Mesenchymal stem cell (in vitro differentiated cells and primary cell): ENCODE results near the gene IKZF1.

Source experiments
- DNase-seq: peaks from one replicate; pipeline ENCODE4 v3.0.0-alpha.2; 2013
- H2AFZ ChIP-seq: one replicate; pipeline ENCODE4 v1.6.1; 2013; ENCODE audit warnings: low read depth, mild to moderate bottlenecking, control low read depth, inconsistent platforms, low read length, moderate library complexity
- H2AK5ac ChIP-seq: 2 replicates; pipeline ENCODE4 v1.6.1; 2013; ENCODE audit warnings: low read length, moderate library complexity, mild to moderate bottlenecking, inconsistent platforms; ENCODE audit not compliant: severe bottlenecking
- H2BK120ac ChIP-seq: one replicate; pipeline ENCODE4 v1.6.1; 2013; ENCODE audit warnings: low read depth, mild to moderate bottlenecking, inconsistent platforms, low read length, moderate library complexity
- H2BK12ac ChIP-seq, 2 experiments: one replicate each; pipeline ENCODE4 v1.6.1; 2013; ENCODE audit warnings: inconsistent platforms in 2 of 2, low read length in 2 of 2, mild to moderate bottlenecking in 2 of 2, moderate library complexity in 2 of 2, control low read depth in 1 of 2
- H2BK15ac ChIP-seq: one replicate; pipeline ENCODE4 v1.6.1; 2013; ENCODE audit warnings: mild to moderate bottlenecking, low read depth, inconsistent platforms; ENCODE audit not compliant: poor library complexity, severe bottlenecking
- H2BK5ac ChIP-seq: 2 replicates; pipeline ENCODE4 v1.6.1; 2013; ENCODE audit warnings: low read depth, mild to moderate bottlenecking, low read length, control low read depth, inconsistent platforms; ENCODE audit not compliant: poor library complexity, severe bottlenecking
- H3K14ac ChIP-seq, 2 experiments: one replicate each; pipeline ENCODE4 v1.6.1; 2013; ENCODE audit warnings: inconsistent platforms in 2 of 2, low read length in 2 of 2, control low read depth in 1 of 2, mild to moderate bottlenecking in 1 of 2, moderate library complexity in 1 of 2
- H3K18ac ChIP-seq, 2 experiments: one replicate each; pipeline ENCODE4 v1.6.1; 2013; ENCODE audit warnings: inconsistent platforms in 2 of 2, low read length in 2 of 2, control low read depth in 1 of 2, low read depth in 1 of 2, mild to moderate bottlenecking in 1 of 2
- H3K23ac ChIP-seq, 2 experiments: one replicate each; pipeline ENCODE4 v1.6.1; 2013; ENCODE audit warnings: inconsistent platforms in 2 of 2, low read length in 2 of 2, mild to moderate bottlenecking in 2 of 2, moderate library complexity in 2 of 2, control low read depth in 1 of 2
- H3K27ac ChIP-seq: 2 replicates; pipeline ENCODE4 v1.5.1; 2013; ENCODE audit warnings: mild to moderate bottlenecking, moderate library complexity, low read length, control low read depth, inconsistent platforms; ENCODE audit not compliant: poor library complexity, severe bottlenecking
- H3K27me3 ChIP-seq, 2 experiments: 2 replicates each; pipeline versions ENCODE4 v1.6.1 to v1.7.0; 2013; ENCODE audit warnings: low read length in 2 of 2, mild to moderate bottlenecking in 2 of 2, moderate library complexity in 2 of 2, control low read depth in 1 of 2, inconsistent platforms in 1 of 2; ENCODE audit not compliant: control insufficient read depth in 1 of 2, insufficient read depth in 1 of 2
- H3K36me3 ChIP-seq, 2 experiments: 2 replicates each; pipeline versions ENCODE4 v1.6.1 to v1.7.0; 2013; ENCODE audit warnings: low read length in 2 of 2, control low read depth in 1 of 2, inconsistent platforms in 1 of 2, low read depth in 1 of 2, mild to moderate bottlenecking in 1 of 2; ENCODE audit not compliant: insufficient read depth in 2 of 2, control insufficient read depth in 1 of 2
- H3K4ac ChIP-seq, 2 experiments: one replicate each; pipeline ENCODE4 v1.6.1; 2013; ENCODE audit warnings: inconsistent platforms in 2 of 2, low read length in 2 of 2, mild to moderate bottlenecking in 2 of 2, moderate library complexity in 2 of 2, control low read depth in 1 of 2, low read depth in 1 of 2
- H3K4me1 ChIP-seq: 2 replicates; pipeline ENCODE4 v1.6.1; 2013; ENCODE audit warnings: low read depth, low read length, control low read depth; ENCODE audit not compliant: control insufficient read depth, insufficient read depth
- H3K4me2 ChIP-seq: 2 replicates; pipeline ENCODE4 v1.6.1; 2013; ENCODE audit warnings: low read length, mild to moderate bottlenecking, inconsistent platforms; ENCODE audit not compliant: poor library complexity, severe bottlenecking
- H3K4me3 ChIP-seq, 2 experiments: 2 replicates each; pipeline versions ENCODE4 v1.5.1 to v1.7.0; 2013; ENCODE audit warnings: low read length in 2 of 2, mild to moderate bottlenecking in 2 of 2, control low read depth in 1 of 2, low read depth in 1 of 2; ENCODE audit not compliant: insufficient read depth in 1 of 2
- H3K79me1 ChIP-seq: replicated peaks from 2 replicates; pipeline ENCODE4 v1.6.1; 2013; ENCODE audit warnings: mild to moderate bottlenecking, control low read depth, low read length, inconsistent platforms; ENCODE audit not compliant: poor library complexity, severe bottlenecking
- H3K9ac ChIP-seq: 2 replicates; pipeline ENCODE4 v1.7.0; 2013; ENCODE audit warnings: mild to moderate bottlenecking, low read length, moderate library complexity
- H3K9me3 ChIP-seq: 2 replicates; pipeline ENCODE4 v1.7.0; 2013; ENCODE audit warnings: mild to moderate bottlenecking, low read length; ENCODE audit not compliant: control insufficient read depth
- H4K8ac ChIP-seq: one replicate; pipeline ENCODE4 v1.6.1; 2013; ENCODE audit warnings: inconsistent platforms, mild to moderate bottlenecking, low read length, moderate library complexity
- H4K91ac ChIP-seq: one replicate; pipeline ENCODE4 v1.6.1; 2013; ENCODE audit warnings: mild to moderate bottlenecking, low read length, inconsistent platforms
- WGBS: methylation state at CpG from one replicate; pipeline ENCODE4 v1.1.7; 2013; ENCODE audit warnings: mixed read lengths; 5-methylcytosine and 5-hydroxymethylcytosine counted together

Gene IKZF1

DNA sequence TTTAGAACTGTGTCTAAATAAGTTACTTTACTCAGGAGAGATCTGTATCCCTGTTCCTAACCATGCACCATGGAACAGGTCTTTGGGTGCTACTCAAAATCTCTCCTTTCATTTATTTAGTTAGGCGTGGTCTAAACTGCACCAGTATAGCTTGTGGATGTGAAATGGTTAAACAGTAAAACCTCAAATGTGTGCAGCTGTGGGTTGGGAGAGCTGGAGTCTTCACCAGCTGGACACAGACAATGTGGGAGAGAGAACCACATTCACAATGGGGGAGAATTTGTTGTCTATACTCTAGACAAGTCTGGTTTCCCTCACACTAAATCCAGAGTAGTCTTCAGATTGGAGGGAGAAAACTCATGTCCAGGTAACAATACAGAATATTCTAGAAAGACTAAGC is 31.2 kb upstream of the IKZF1 start:
- Histone ChIP-seq H3K4ac (no peak overlapping the region), H3K14ac (no peak overlapping the region), H3K4me2 (no peak overlapping the region), H4K8ac (no peak overlapping the region), H3K4me1 (no peaks in the 10 kb centered on the region), H2BK120ac (no peak overlapping the region), H3K18ac (no peak overlapping the region), H2AK5ac (no peak overlapping the region), H3K9ac (no peak overlapping the region), H3K27ac (no peak overlapping the region), H3K79me1 (no peaks in the 10 kb centered on the region), H2BK5ac (no peak overlapping the region), H2AFZ (no peak overlapping the region), H3K27me3 (peaks cover 0 to 5% of the 10 kb centered on the region in 2 experiments), H3K4me3 (no peak overlapping the region), H4K91ac (no peak overlapping the region), H3K9me3 (no peaks in the 10 kb centered on the region), H2BK12ac (no peak overlapping the region), H3K36me3 (no peaks in the 10 kb centered on the region), H2BK15ac (no peak overlapping the region), H3K23ac (no peak overlapping the region)
- WGBS: 75% methylated on average over 1 of the region's 1 CpG
- no peak for DNase-seq

DNA sequence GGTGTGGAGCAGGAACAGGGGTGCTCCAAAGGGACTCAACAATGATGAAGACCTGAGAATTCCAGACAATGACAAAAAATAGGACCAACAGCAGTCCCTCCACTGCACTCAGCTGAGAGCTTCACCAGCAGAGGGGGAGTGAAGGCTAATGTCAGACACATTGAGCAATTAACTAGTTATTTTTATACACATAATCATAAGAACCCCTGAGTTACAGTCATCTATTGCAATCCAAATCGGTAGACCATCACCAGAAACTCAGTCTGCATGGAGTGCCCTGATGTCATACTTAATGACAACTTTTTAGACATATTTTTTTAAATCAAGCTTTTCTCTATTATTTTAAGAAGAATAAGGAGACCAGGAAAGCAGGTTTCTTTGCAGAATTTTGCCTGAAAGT is 30.6 kb upstream of the IKZF1 start:
- no peak overlapping the region for H3K4me2 ChIP-seq
- H3K18ac ChIP-seq: no peak overlapping the region
- no peak overlapping the region for H2BK5ac ChIP-seq
- no peak overlapping the region for H4K91ac ChIP-seq
- H3K14ac ChIP-seq: no peak overlapping the region
- no peak overlapping the region for H2BK12ac ChIP-seq
- no peak for DNase-seq
- H3K9ac ChIP-seq: no peak overlapping the region
- no peak overlapping the region for H3K27ac ChIP-seq
- H3K4ac ChIP-seq: no peak overlapping the region
- H2BK15ac ChIP-seq: no peak overlapping the region
- H2BK120ac ChIP-seq: no peak overlapping the region
- no peak overlapping the region for H2AK5ac ChIP-seq
- H3K4me1 ChIP-seq: no peaks in the 10 kb centered on the region
- no peaks in the 10 kb centered on the region for H3K36me3 ChIP-seq
- no peaks in the 10 kb centered on the region for H3K9me3 ChIP-seq
- H3K4me3 ChIP-seq: no peak overlapping the region
- WGBS: 88% methylated on average over 1 of the region's 1 CpG
- H3K23ac ChIP-seq: no peak overlapping the region
- H4K8ac ChIP-seq: no peak overlapping the region
- H3K27me3 ChIP-seq: peaks cover 0 to 5% of the 10 kb centered on the region in 2 experiments
- H2AFZ ChIP-seq: no peak overlapping the region
- H3K79me1 ChIP-seq: no peaks in the 10 kb centered on the region

DNA sequence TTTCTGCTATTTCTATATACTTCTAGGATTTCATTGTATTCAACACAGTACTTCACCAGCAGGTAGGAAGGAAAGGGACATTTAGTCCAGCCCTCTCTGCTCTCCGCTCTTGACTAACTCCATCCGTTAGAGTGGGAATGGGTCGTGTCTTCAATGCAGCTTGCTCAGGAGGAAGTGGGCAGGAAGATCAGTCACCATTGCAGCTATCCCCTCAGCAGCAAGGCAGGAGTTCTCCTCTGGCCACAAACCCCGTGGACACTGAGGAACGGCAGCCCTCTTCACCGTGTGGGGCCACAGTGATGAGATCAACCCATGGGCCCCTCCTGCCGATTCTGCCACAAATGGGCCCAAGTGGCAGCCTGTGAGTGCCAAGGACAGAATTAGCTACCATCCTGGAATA is 30.2 kb upstream of the IKZF1 start:
- Histone ChIP-seq H3K14ac (no peak overlapping the region), H2BK15ac (no peak overlapping the region), H2AFZ (no peak overlapping the region), H3K18ac (no peak overlapping the region), H2BK12ac (no peak overlapping the region), H2AK5ac (no peak overlapping the region), H2BK120ac (no peak overlapping the region), H3K23ac (no peak overlapping the region), H4K91ac (no peak overlapping the region), H3K36me3 (no peaks in the 10 kb centered on the region), H3K4me3 (no peak overlapping the region), H3K27ac (no peak overlapping the region), H2BK5ac (no peak overlapping the region), H3K79me1 (no peaks in the 10 kb centered on the region), H3K9ac (no peak overlapping the region), H3K9me3 (no peaks in the 10 kb centered on the region), H3K4ac (no peak overlapping the region), H3K4me2 (no peak overlapping the region), H4K8ac (no peak overlapping the region), H3K4me1 (no peaks in the 10 kb centered on the region), H3K27me3 (peaks cover 0 to 5% of the 10 kb centered on the region in 2 experiments)
- 80% methylated on average over 7 of the region's 7 CpGs for WGBS
- no peak for DNase-seq

DNA sequence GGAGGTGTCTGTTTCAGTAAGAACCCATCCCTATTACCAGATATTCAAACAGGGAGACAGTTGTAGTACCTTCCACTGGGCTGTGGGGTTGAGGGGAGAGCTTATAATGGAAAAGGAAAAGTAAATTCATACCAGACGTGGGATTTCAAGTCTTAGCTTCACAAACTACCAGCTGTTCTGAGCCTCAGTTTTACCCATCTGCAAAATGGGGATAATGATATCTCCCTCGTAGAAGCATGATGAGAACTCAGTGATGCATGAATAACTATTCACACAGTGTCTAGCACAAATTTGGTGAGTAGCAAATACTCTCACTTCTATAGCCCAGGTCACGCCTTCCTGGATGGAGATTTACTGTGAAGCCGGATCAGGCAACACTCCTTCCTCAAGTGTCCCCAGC is 29.1 kb upstream of the IKZF1 start:
- Histone ChIP-seq H4K91ac (no peak overlapping the region), H4K8ac (no peak overlapping the region), H3K4me1 (no peaks in the 10 kb centered on the region), H3K4me3 (no peak overlapping the region), H2AK5ac (no peak overlapping the region), H3K27ac (no peak overlapping the region), H2BK15ac (no peak overlapping the region), H3K23ac (no peak overlapping the region), H3K36me3 (no peaks in the 10 kb centered on the region), H3K27me3 (peaks cover 0 to 5% of the 10 kb centered on the region in 2 experiments), H3K4ac (no peak overlapping the region), H2BK12ac (no peak overlapping the region), H3K18ac (no peak overlapping the region), H3K9me3 (no peaks in the 10 kb centered on the region), H3K79me1 (no peaks in the 10 kb centered on the region), H3K4me2 (no peak overlapping the region), H2BK5ac (no peak overlapping the region), H3K14ac (no peak overlapping the region), H2BK120ac (no peak overlapping the region), H3K9ac (no peak overlapping the region), H2AFZ (no peak overlapping the region)
- no peak for DNase-seq
- WGBS: 81% methylated on average over 4 of the region's 4 CpGs
